HG03108 (cell line): Measurements from ENCODE around the gene NUP93.

Experiments used
- ATAC-seq: cut with Tn5 transposase; IDR thresholded peaks from one replicate; pipeline ENCODE4 v1.9.1; 2021; ENCODE audit warnings: moderate library complexity; ENCODE audit not compliant: unreplicated experiment

NUP93 gene

DNA sequence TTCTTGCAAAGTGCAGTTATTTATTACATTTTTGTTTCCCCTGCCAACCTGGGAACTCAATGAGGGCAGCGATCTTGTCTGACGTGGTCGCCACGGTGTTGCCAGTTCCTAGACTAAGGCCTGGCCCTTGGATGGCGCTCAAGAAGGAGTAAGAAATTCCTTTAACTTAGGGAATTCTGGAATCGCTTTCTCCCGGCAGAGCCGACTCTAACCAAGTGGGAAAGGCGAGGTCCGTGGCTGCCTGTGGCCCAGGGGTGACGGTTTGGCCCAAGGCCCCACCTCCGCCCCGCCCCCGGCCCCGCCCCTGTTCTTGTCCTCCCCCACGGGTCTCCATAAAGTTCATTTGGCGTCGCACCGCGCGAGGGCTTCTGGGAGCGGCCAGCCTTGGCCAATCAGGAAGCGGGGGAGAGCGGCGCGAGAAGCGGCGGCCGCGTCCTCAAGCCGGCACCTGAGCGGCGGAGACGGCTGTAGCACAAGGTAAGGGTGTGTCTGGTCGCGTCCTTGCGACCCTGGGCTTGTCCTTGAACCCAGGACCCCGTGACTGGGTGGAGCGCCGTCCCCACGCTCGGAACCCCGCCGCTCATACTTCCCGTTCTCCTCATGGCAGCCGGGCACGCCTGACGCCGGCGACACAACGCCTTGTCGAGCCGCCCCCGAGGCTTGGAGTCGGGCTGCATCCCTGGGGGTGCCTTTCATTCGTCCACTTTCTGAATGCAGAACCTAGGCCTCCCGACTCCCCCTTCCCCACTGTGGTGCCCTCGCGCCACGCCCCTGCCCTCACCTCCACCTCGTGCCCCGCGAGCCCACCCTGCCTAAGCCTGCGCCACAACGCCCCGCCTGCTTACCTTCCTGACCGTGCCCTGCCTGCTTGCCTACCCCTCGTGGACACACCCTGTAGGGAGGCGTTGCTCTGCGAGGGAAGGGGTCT is at the start of gene NUP93:
NUP93 (plus strand) TSS at position 395 of the 928 bp plus-strand sequence. CDS start 18,119 bp downstream, outside the sequence.
- ATAC-seq = peak; percentile 76

DNA sequence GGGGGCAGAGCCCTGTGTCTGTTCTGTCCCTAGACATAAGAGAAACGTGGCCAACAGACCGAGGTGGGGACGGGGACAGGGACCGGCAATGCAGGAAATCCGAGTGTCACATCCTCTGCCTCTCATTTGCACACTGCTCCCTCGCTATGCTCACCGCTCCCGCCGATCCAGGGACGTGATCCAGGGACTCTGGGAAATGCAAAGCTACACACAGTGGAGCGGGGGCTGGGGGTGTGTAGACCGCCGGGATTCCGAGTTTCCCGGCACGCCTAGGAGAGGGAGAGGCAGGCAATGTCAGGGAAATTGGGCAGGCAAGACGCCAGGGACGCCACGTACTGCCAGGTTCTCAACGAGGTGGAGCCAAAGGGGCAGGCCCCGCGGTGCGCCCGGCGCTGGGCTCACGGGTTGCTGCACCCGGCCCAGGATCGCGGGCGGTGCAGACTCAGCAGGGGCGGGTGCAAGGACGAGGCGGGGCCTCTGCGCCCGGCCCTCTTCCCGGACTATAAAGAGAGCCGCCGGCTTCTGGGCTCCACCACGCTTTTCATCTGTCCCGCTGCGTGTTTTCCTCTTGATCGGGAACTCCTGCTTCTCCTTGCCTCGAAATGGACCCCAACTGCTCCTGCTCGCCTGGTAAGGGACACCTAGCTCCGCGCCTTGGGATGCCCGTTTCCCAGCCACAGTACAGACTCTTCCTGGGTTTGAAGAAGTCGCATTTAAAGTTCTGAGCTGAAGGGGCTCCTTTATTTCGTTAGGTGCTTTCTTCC is 47.8 kb upstream of the NUP93 start, which contains the start of gene MT1X:
MT1X (plus strand) TSS at position 532 of the 764 bp plus-strand sequence; CDS start at position 603, 71 bp downstream.
- ATAC-seq = peak; percentile 98

DNA sequence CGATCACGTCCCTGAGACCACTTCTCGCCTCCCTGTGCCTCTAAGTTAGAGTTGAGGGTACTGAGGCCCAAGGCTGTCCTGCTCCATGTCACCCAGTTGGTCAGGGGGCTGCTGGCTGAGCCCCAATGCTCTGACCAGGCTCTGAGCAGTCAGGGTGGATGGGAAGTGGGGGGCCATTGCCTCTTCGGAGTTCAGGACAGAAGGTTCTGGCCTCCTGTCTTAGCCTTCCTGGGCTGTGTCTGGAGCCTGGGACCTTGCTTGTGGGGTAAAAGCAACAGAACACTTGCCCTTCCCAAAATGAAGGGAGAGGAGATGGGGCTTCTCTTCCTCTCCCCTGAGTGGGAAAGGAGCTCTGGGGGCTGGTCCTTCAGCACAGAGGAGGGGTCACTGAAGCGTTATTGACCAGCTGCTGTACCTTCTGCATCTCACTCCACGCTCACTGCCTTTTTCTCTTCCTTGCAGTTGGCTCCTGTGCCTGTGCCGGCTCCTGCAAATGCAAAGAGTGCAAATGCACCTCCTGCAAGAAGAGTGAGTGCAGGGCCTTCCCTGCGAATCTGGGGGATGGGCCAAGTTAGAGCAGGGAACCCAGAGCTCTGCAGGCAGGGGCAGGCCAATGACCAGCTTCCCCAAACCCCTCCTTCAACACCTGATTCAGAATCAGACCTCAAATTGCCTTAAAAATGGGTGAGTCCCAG is 47.1 kb upstream of the NUP93 start:
- no peak for ATAC-seq

DNA sequence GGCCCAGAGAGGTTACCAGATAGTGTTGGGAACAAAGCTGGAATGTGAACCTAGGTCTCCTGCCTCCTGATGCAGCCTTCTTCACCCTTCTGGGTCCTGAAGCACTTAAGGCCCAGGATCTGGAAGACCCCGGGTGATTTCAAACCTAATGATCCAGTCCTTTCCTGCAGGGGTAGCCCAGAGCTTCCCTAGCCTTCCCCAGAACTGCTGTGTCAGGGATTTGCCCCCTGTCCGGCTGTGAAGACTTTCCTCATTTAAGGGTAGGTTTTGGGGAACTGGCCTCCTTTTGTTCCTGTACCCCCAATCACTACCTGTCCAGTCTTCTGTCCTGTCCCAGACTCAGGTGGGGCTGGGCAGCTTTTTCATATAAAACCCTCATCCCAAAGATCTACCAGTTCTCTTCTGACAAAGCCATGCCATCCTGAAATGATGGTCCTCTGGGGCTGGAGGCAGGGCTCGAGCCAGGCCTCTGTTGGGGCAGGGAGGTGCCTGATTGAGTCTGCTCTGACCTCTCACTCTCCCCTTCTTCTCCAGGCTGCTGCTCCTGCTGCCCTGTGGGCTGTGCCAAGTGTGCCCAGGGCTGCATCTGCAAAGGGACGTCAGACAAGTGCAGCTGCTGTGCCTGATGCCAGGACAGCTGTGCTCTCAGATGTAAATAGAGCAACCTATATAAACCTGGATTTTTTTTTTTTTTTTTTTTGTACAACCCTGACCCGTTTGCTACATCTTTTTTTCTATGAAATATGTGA is 46.3 kb upstream of the NUP93 start:
- ATAC-seq = no peak

- no peak for ATAC-seq
Measured at GRCh38 chr16:56684256-56684925, 45.5 kb upstream of the NUP93 start.

DNA sequence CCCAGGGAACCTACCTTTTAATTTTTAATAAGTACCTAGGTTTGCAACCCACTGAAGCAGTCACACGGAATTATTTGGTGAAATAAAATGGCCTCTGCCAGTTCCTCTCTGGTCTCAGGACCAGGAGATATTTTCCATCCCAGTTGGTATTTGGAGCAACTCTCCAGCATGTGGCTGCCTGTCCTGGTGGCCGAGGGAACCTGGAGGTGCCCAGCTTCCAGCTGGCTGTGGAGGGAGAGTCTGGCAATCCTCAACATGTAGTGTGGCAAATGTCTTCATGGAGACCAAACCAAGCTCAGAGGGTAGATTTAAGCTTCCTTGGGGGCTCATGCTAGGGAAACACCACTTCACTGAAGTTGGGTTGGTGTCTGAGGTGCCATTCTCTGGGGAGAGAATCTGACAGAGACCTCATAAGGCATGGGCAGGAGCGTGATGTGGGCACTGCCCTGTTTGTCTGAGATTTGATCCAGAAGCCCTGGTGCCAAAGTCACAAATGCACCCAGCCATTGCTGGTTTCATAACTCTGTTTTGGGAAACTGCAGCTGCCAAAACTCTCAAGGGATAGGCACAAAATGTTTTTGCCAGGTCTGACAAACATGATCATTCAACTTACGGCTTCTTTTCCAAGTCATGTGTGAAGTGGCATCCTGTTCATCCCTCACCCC is 44.9 kb upstream of the NUP93 start:
- no peak for ATAC-seq

DNA sequence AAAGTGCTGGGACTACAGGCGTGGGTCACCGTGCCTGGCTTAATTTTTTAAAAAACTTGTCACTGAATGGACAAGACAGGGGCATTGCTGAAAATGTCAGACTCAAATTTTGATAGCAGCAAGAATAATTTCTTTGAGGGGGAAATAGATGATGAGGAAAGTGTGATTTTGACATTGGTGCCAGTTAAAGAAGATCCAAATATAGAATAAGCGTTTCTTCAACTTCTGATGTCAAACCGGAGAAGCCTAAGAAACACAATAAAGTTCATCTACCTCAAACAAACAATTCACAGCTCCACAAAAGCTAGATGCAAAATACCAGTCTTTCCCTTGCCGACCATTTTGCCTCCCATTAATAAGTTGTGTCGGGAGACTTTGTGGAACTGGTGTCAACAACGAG is 43.2 kb upstream of the NUP93 start:
- ATAC-seq = no peak

DNA sequence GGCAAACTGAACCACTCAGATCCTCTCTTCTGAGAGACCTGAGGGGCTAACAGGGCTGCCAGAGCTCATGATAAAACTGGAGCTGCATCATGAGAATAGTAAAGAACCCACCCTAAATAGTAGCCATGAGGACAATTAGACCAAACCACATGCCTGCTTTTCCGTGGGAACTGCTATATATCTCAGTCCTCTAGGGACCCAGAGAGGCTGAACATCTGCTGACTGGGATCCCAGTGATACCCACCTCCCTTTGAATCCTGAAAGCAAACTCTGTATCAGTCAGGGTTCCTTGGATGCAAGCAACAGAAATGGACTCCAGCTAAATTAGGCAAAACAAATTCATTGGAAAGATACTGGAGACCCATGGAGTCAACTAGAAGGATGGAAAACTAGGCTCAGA is 41.2 kb upstream of the NUP93 start:
- no peak for ATAC-seq

DNA sequence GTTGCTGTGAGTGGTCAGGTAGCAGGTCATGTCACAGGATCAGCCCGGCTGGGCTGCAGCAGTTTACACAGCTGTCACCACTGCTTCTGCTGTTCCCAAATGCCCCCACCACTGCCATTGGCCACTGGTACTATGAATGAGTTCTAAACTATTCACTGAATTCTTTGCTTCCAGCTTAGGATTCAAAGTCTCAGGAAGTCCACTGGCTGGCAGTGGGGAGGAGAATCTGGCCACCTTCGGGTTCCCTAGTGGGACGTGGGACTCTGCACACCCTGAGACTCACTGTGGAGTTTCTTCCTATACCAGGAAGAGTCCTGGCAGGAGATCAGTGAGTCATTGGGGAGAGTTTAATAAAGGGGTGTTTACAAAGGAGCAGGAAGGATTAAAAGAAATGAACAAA is 40.8 kb upstream of the NUP93 start:
- no peak for ATAC-seq

GRCh38 chr16:56690420-56691122 is 39.4 kb upstream of the NUP93 start:
- no peak for ATAC-seq

DNA sequence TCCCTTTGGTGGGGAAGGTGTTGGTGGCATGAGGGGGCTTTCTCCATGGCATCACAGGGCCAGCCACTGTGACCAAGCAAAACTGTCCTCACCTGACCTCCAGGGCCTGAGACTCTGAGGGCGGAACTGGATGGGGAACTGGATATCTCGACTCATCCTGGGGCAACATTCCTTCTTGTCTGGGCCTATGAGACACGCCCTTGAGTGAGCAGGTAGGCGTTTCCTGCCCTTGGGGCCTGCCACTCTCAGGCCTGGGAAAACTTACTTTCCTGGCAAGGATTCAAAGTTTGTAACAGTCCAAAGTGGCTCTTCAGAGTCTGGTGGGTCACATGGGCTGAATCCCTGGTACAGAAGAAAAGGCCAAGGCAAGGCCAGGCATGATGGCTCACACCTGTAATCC is 38.0 kb upstream of the NUP93 start:
- ATAC-seq = no peak

- no peak for ATAC-seq
Measured at GRCh38 chr16:56695246-56695645, 34.7 kb upstream of the NUP93 start.

- ATAC-seq = no peak
Measured at GRCh38 chr16:56697456-56698155, 32.3 kb upstream of the NUP93 start.

DNA sequence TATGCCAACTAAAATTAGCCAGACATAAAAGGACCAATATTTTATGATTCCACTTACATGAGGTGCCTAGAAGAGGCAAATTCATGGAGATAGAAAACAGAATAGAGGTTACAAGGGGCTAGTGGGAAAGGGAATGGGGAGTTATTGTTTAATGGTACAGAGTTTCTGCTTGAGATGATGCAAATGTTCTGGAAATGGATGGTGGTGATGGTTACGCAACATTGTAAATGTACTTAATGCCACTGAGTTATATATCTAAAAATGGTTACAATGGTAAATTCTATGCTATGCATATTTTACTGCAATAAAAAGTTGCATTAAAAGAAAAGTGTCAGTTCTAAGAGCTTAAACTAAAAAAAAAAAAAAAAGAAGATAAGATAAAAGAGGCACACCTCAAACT is 29.7 kb upstream of the NUP93 start:
- ATAC-seq = no peak

DNA sequence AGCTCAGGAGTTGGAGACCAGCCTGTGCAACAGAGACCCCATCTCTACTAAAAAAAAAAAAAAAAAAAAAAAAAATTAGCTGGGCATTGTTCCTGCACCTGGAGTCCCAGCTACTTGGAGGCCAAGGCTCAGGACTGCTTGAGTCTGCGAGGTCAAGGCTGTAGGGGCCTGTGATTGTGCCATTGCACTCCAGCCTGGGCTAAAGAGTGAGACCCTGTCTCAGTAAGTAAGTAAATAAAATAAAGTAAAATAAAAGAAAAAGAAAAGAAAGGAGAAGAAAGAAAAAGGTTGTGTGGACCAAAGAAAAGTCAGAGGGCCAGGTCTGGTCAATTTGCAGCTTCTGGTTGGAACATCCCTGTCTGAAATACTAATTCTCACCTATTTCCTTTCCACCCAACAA is 29.3 kb upstream of the NUP93 start:
- no peak for ATAC-seq

GRCh38 chr16:56701534-56701933 is 28.4 kb upstream of the NUP93 start:
- ATAC-seq = no peak

DNA sequence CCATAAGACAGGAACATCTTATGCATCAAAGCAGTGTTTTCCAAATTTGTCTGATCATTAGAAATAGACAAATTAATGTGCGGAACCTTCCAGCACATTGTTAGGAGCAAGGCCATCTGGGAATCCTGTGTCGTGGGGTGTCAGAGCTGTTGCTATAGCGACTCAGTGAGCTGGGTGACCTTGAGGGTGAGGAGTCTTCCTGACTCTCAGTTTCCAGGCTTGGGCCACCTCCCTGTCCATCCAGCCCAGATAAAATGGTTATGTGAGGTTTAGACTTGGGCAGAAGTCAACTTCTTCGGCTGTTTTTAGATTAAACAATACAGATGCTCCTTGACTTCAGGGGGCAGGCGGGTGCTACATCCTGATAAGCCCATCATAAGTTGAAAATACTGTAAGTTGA is 27.1 kb upstream of the NUP93 start:
- no peak for ATAC-seq
